Uterus (tissue), 4 donors: Measurements from ENCODE around the gene TUBA8. TPM values are rescaled to one million over a fixed set of nuclear protein-coding genes. Genes with fewer than 3 reads are reported as not detected.

Experiments used
- DNase-seq, 2 donors: peaks; one replicate each; pipeline ENCODE4 v3.0.0-alpha.2; 2019 to 2020
- H3K27ac ChIP-seq, 2 donors: fragments of 200-600 bp; sonication (generic); 1 replicate in 1 of 2; 2 replicates in 1 of 2; pipeline ENCODE4 v1.5.1; 2016 to 2018
- H3K27me3 ChIP-seq, 2 donors: fragments of 200-600 bp; sonication (generic); one replicate each; pipeline ENCODE4 v1.5.1; 2018 to 2019; ENCODE audit warnings: control low read depth in 1 of 2
- H3K36me3 ChIP-seq, 2 donors: fragments of 200-600 bp; sonication (generic); one replicate each; pipeline ENCODE4 v1.5.1; 2019; ENCODE audit warnings: control low read depth in 1 of 2
- H3K4me1 ChIP-seq, 2 donors: fragments of 200-600 bp; sonication (generic); one replicate each; pipeline ENCODE4 v1.5.1; 2018 to 2019; ENCODE audit warnings: control low read depth in 1 of 2
- H3K4me3 ChIP-seq, 2 donors: fragments of 200-600 bp; sonication (generic); 1 replicate in 1 of 2; 2 replicates in 1 of 2; pipeline ENCODE4 v1.5.1; 2018 to 2019; ENCODE audit warnings: mild to moderate bottlenecking in 1 of 2
- H3K9me3 ChIP-seq, 2 donors: fragments of 200-600 bp; sonication (generic); one replicate each; pipeline ENCODE4 v1.5.1; 2019; ENCODE audit warnings: control low read depth in 1 of 2
- CTCF ChIP-seq, 4 experiments: fragments of 200-600 bp in 2 of 4; fragments of 450-650 bp in 2 of 4; sonication (generic) in 2 of 4; IDR thresholded peaks; one replicate each; pipeline ENCODE4 v1.5.1; 2016 to 2019; ENCODE audit warnings: antibody characterized with exemption in 4 of 4, mild to moderate bottlenecking in 2 of 4, moderate library complexity in 1 of 4
- POLR2A ChIP-seq, 2 donors: fragments of 450-650 bp; IDR thresholded peaks; one replicate each; pipeline ENCODE4 v1.6.1; 2016; ENCODE audit warnings: antibody characterized with exemption in 2 of 2, mild to moderate bottlenecking in 1 of 2, moderate library complexity in 1 of 2
- intact Hi-C: fragments of 100-400 bp; cut with DNase I; formaldehyde crosslinking; loops from one replicate; pipeline ENCODE4 v1.15.1; 2023; ENCODE audit warnings: low total_unique reads
- total RNA-seq, 4 donors: library from RNA; depleted of rRNA in 3 of 4; stranded (reverse); fragments of >200 nt in 3 of 4; gene quantifications; one replicate each; pipeline versions ENCODE4 v1.1.0 to v1.2.4, GENCODE V29; 2014 to 2023
- donor health status: DM: yes; HTN: yes; CAD: no.

The TUBA8 gene
- total RNA-seq, 4 donors from 2014 or later, result 0.90 to 14.6 (median 2.2) TPM; not detected in 1

- no peak for TF ChIP-seq POLR2A (IDR thresholded peaks at IDR 0.05)
- no peak for TF ChIP-seq CTCF (IDR thresholded peaks at IDR 0.05)
- Histone ChIP-seq H3K4me3 (no peak overlapping the region), H3K4me1 (peaks cover 5 to 14% of the 10 kb centered on the region in 2 donors), H3K27ac (no peak overlapping the region), H3K27me3 (no peaks in the 10 kb centered on the region), H3K9me3 (no peaks in the 10 kb centered on the region), H3K36me3 (no peaks in the 10 kb centered on the region)
- DNase-seq, result no peak
- intact Hi-C loops, result no loop called here
Measured at GRCh38 chr22:18081416-18081815, 29.2 kb upstream of the TUBA8 start.

- Histone ChIP-seq H3K9me3 (no peaks in the 10 kb centered on the region), H3K4me1 (peaks cover 0 to 6% of the 10 kb centered on the region in 2 donors), H3K36me3 (no peaks in the 10 kb centered on the region), H3K27me3 (no peaks in the 10 kb centered on the region), H3K27ac (no peak overlapping the region), H3K4me3 (no peak overlapping the region)
- no peak for DNase-seq
- TF ChIP-seq CTCF (IDR thresholded peaks at IDR 0.05) (no peak), POLR2A (IDR thresholded peaks at IDR 0.05) (no peak)
- intact Hi-C loops, result no loop called here
Measured at GRCh38 chr22:18082467-18082866, 28.1 kb upstream of the TUBA8 start.

DNA sequence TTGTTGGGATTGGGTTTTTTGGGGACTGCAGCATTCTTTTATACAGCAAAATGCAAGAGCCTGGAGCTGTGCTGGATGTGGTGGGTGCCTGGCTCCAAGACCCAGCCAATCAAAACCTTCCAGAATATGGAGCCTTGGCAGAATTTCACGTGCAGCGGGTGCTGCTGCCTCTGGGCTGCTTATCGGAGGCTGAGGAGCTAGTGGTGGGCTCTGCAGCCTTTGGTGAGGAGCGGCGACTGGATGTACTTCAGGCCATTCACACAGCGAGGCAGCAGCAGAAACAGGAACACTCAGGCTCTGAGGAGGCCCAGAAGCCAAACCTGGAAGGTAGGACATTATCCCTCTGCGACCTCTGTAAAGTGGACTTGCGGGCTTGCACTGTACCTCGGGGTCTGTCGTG is 27.2 kb upstream of the TUBA8 start:
- H3K4me1 ChIP-seq, result peaks cover 0 to 6% of the 10 kb centered on the region in 2 donors
- DNase-seq, result no peak
- no peaks in the 10 kb centered on the region for H3K27me3 ChIP-seq
- H3K9me3 ChIP-seq, result no peaks in the 10 kb centered on the region
- TF ChIP-seq CTCF (IDR thresholded peaks at IDR 0.05) (no peak), POLR2A (IDR thresholded peaks at IDR 0.05) (no peak)
- no peak overlapping the region for H3K4me3 ChIP-seq
- no peak overlapping the region for H3K27ac ChIP-seq
- no peaks in the 10 kb centered on the region for H3K36me3 ChIP-seq
- intact Hi-C loops, result no loop called here

GRCh38 chr22:18085188-18085587 is 25.4 kb upstream of the TUBA8 start:
- Histone ChIP-seq H3K4me1 (no peaks in the 10 kb centered on the region), H3K27me3 (no peaks in the 10 kb centered on the region), H3K9me3 (no peaks in the 10 kb centered on the region), H3K27ac (no peak overlapping the region), H3K4me3 (no peak overlapping the region), H3K36me3 (no peaks in the 10 kb centered on the region)
- DNase-seq, result no peak
- intact Hi-C loops, result no loop called here
- TF ChIP-seq POLR2A (IDR thresholded peaks at IDR 0.05), result no peak
- no peak for TF ChIP-seq CTCF (IDR thresholded peaks at IDR 0.05)

DNA sequence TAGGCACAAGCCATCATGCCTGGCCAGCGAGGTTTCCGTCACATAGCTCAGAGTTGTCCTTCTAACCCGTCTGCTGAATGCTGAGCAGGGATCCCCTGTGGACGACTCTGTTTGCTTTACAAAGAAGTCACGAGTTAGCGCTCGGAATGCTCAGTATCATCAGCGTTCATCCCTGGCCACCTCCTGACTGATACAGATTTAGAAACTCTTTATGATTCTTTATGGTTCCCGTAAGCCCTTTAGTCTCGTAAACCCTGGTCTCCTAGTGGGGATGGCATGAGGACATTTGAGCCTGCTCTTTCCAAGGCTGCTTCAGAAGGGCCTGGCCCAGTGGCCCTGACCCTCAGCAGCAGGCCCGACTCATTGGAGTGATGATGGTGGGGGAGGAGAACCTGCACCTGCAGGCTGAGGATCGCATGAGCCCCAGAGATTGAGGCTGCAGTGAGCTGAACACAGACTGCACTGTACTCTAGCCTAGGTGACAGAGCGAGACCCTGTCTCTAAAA is 23.2 kb upstream of the TUBA8 start:
- TF ChIP-seq CTCF (IDR thresholded peaks at IDR 0.05), result no peak
- no peak for TF ChIP-seq POLR2A (IDR thresholded peaks at IDR 0.05)
- H3K27me3 ChIP-seq, result no peaks in the 10 kb centered on the region
- peaks cover 0 to 8% of the 10 kb centered on the region in 2 donors for H3K4me1 ChIP-seq
- no peak overlapping the region for H3K4me3 ChIP-seq
- DNase-seq, result no peak
- H3K9me3 ChIP-seq, result no peaks in the 10 kb centered on the region
- H3K27ac ChIP-seq, result no peak overlapping the region
- H3K36me3 ChIP-seq, result no peaks in the 10 kb centered on the region
- intact Hi-C loops, result no loop called here
